Effector CD8-positive, alpha-beta T cell (primary cell): Measurements from ENCODE around the gene WFDC1.

Experiments
- DNase-seq: peaks from one replicate; lab custom pipeline; 2025; lab: John Stamatoyannopoulos, UW

Gene WFDC1

DNA sequence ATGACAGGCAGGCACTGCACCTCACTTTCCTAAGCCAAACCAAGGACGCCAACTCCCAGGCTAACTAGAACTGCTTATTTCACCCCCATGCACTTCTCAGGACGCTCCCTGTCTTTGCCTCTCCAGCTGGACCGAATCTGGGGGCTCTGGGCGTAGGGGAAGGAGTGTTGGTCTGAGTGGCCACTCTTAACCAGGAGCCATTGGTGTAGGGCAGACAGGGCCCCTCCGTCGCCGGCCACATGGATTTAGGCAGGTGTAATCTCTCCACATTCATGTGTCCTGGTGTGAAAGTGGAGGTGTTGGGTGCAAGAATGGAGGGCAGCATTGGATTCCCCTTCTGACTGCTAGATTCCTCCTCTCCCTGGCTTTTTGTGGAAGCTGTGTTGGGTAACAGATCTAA is 83.4 kb downstream of the WFDC1 start:
- no peak for DNase-seq

DNA sequence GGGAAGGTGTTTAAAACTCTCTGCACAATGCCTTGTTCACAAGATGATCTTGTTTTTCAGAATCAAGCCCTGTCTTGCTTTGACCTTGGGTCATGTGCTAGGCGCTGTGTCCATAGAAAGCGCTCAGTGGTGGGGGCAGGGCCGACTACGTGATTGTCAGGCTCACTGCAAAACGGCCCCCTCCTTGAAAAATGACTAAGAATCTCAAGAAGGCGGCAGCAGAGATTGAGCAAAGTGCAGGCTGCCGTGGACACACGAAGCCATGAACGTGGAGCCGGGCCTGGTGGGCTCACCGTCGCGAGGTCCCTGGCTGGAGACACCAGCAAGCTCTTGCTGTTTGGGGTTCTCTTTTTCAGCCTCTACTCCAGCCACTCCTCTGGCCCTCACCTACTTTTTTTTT is 83.9 kb downstream of the WFDC1 start:
- no peak for DNase-seq

DNA sequence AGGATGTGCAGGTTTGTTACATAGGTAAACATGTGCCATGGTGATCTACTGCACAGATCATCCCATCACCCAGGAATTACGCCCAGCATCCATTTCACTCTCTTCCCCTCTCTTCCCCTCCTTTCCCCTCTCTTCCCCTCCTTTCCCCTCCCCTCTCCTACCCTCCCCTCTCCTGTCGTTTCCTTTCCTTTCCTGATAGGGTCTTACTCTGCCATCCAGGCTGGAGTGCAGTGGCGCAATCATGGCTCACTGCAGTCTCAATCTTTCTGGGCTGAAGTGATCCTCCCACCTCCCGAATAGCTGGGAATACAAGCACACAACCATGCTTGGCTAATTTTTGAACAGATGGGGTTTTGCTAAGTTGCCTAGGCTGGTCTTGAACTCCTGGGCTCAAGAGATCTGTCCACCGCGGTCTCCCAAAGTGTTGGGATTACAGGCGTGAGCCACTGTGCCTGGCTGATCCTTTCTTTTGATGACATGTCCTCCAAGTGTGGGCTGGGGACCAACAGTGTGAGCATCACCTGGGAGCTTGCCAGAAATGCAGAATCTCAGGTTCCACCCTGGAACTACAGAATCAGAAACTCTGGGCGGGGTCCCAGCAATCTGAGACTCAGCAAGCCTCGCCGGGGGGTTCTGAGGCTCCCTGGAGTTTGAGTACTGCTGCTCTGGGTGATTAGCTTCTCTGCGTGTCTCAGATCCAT is 84.5 kb downstream of the WFDC1 start:
- DNase-seq: no peak
